K562 (cell line): ENCODE measurements around the gene TVP23A.

Experiments
- CHD1 ChIP-seq: fragments of 200-600 bp; sonication (generic); IDR thresholded peaks from one replicate; pipeline ENCODE4 v1.6.1; 2012; ENCODE audit warnings: mild to moderate bottlenecking, moderate library complexity, low read length, inconsistent platforms
- CTCF ChIP-seq, 3 experiments: IDR thresholded peaks in 2 of 3; conservative IDR thresholded peaks in 1 of 3; 2 replicates each; pipeline ENCODE4 v1.5.1; 2011 to 2012; ENCODE audit warnings: low read length in 3 of 3, mild to moderate bottlenecking in 3 of 3, control low read depth in 2 of 3, improper control_type of control experiment in 1 of 3, inconsistent platforms in 1 of 3, low read depth in 1 of 3, mixed read lengths in 1 of 3, moderate library complexity in 1 of 3; ENCODE audit not compliant: insufficient read depth in 2 of 3
- JUND ChIP-seq, 2 experiments: IDR thresholded peaks; 2 replicates in 1 of 2; 3 replicates in 1 of 2; pipeline ENCODE4 v1.6.1; 2011; ENCODE audit warnings: borderline replicate concordance in 2 of 2, low read depth in 2 of 2, low read length in 2 of 2, improper control_type of control experiment in 1 of 2, missing biosample characterization in 1 of 2, missing genetic modification characterization in 1 of 2, missing genetic modification reagents in 1 of 2
- KAT7 ChIP-seq: sonication (generic); formaldehyde crosslinking; IDR thresholded peaks from 2 replicates; pipeline ENCODE4 v1.8.0; 2022; ENCODE audit warnings: missing genetic modification reagents, mild to moderate bottlenecking, borderline replicate concordance
- KLF16 ChIP-seq: IDR thresholded peaks from 2 replicates; pipeline ENCODE4 v1.6.1; 2016; ENCODE audit warnings: antibody characterized with exemption
- MAX ChIP-seq: sonication (generic); formaldehyde crosslinking; IDR thresholded peaks from 2 replicates; pipeline ENCODE4 v1.9.0; 2022; ENCODE audit warnings: mild to moderate bottlenecking, missing genetic modification reagents
- POLR2A ChIP-seq: fragments of 450-650 bp; conservative IDR thresholded peaks from 2 replicates; pipeline ENCODE4 v1.6.1; 2016
- POLR2AphosphoS5 ChIP-seq: IDR thresholded peaks from 2 replicates; pipeline ENCODE4 v1.6.1; 2011; ENCODE audit warnings: mild to moderate bottlenecking, low read depth, low read length, moderate library complexity; ENCODE audit not compliant: control insufficient read depth, insufficient read depth
- POU5F1 ChIP-seq: fragments of 150-350 bp; IDR thresholded peaks from 2 replicates; pipeline ENCODE4 v1.6.1; 2014; ENCODE audit warnings: borderline replicate concordance, low read length, low read depth, mild to moderate bottlenecking; ENCODE audit not compliant: partially characterized antibody
- REST ChIP-seq, 2 experiments: fragments of 450-650 bp; formaldehyde crosslinking in 1 of 2; IDR thresholded peaks; 2 replicates each; pipeline versions ENCODE4 v1.4.0 to v1.6.1; 2014 to 2020; ENCODE audit warnings: mild to moderate bottlenecking in 2 of 2, borderline replicate concordance in 1 of 2, low read depth in 1 of 2
- TAF1 ChIP-seq: IDR thresholded peaks from 2 replicates; pipeline ENCODE4 v1.6.1; 2011; ENCODE audit warnings: mild to moderate bottlenecking, low read length, moderate library complexity; ENCODE audit not compliant: insufficient read depth, control insufficient read depth, severe bottlenecking; ENCODE audit errors: extremely low read depth
- ZBTB34 ChIP-seq: fragments of 250-450 bp; sonication (Bioruptor Pico); IDR thresholded peaks from 2 replicates; pipeline ENCODE4 v1.8.0; 2021; ENCODE audit warnings: mild to moderate bottlenecking, moderate library complexity
- ZNF3 ChIP-seq: fragments of 250-450 bp; sonication (Bioruptor Pico); IDR thresholded peaks from 2 replicates; pipeline ENCODE4 v1.5.0; 2021; ENCODE audit warnings: mild to moderate bottlenecking, moderate library complexity

- no peak for TF ChIP-seq ZNF3 (CRISPR knock-in tag)
- no peak for TF ChIP-seq POLR2A
- TF ChIP-seq CTCF (IDR thresholded peaks at IDR 0.05 in 2 of 3, conservative IDR thresholded peaks at IDR 0.05 in 1 of 3; ENCODE audit: insufficient read depth in 2 of 3, low read depth in 1 of 3, low read length in 3 of 3), result no peak
- TF ChIP-seq KAT7, result no peak
- no peak for TF ChIP-seq TAF1
- no peak for TF ChIP-seq REST (IDR thresholded peaks at IDR 0.05; ENCODE audit: borderline replicate concordance)
- TF ChIP-seq REST (CRISPR knock-in tag; IDR thresholded peaks at IDR 0.05; ENCODE audit: low read depth), result no peak
- TF ChIP-seq CHD1, result no peak
- no peak for TF ChIP-seq JUND (IDR thresholded peaks at IDR 0.05; ENCODE audit: borderline replicate concordance, low read depth, low read length)
- no peak for TF ChIP-seq JUND (tag; IDR thresholded peaks at IDR 0.05; ENCODE audit: borderline replicate concordance, low read depth, low read length)
- TF ChIP-seq POLR2AphosphoS5, result no peak
- no peak for TF ChIP-seq MAX (CRISPR knock-in tag)
- no peak for TF ChIP-seq ZBTB34 (CRISPR knock-in tag)
- no peak for TF ChIP-seq KLF16
- no peak for TF ChIP-seq POU5F1
Measured at GRCh38 chr16:10731790-10732189, 86.8 kb downstream of the TVP23A start.
